Endothelial cell of umbilical vein (primary cell): ENCODE data around the gene TIPARP. TPM values are rescaled to one million over a fixed set of nuclear protein-coding genes. Genes with fewer than 3 reads are reported as not detected.

Experiments
- BruUV-seq: library from RNA; stranded (reverse); fragments of 400-500 nt; replicated peaks from 2 replicates; lab custom pipeline; 2021; lab: Mats Ljungman, UMichigan
- CTCF ChIA-PET: fragments of 300-600, 350-600 bp; sonication (Branson Sonifier 250); formaldehyde crosslinking; loops from one replicate; lab custom pipeline; 2021; ENCODE audit warnings: antibody characterized with exemption, inconsistent platforms; lab: Charles Lee
- POLR2A ChIA-PET: fragments of 300-600, 350-600 bp; sonication (Branson Sonifier 250); formaldehyde crosslinking; loops from one replicate; lab custom pipeline; 2021; ENCODE audit warnings: antibody characterized with exemption, inconsistent platforms; lab: Charles Lee
- DNase-seq: peaks from one replicate; pipeline ENCODE4 v3.0.0-alpha.2; 2011; ENCODE audit warnings: low read depth, low spot score
- FAIRE-seq: peaks from 2 replicates; lab custom pipeline; 2011; peaks lifted over from hg19 to GRCh38; lab: Jason Lieb, UNC
- H2AFZ ChIP-seq: 2 replicates; pipeline ENCODE4 v1.6.0; 2012; ENCODE audit warnings: low read depth, low read length, control low read depth, inconsistent platforms
- H3K27ac ChIP-seq: 2 replicates; pipeline ENCODE4 v1.5.1; 2011; ENCODE audit warnings: low read depth, mild to moderate bottlenecking, control low read depth, low read length, moderate library complexity; ENCODE audit not compliant: insufficient read depth
- H3K27me3 ChIP-seq, 2 experiments: 2 replicates each; pipeline versions ENCODE4 v1.6.0 to v1.6.1; 2011; ENCODE audit warnings: low read length in 2 of 2, mixed read lengths in 1 of 2; ENCODE audit not compliant: control insufficient read depth in 2 of 2, insufficient read depth in 2 of 2
- H3K36me3 ChIP-seq, 2 experiments: 2 replicates in 1 of 2; 3 replicates in 1 of 2; pipeline ENCODE4 v1.5.1; 2011; ENCODE audit warnings: low read length in 2 of 2, mild to moderate bottlenecking in 1 of 2, moderate library complexity in 1 of 2; ENCODE audit not compliant: control insufficient read depth in 2 of 2, insufficient read depth in 2 of 2; ENCODE audit errors: extremely low read depth in 1 of 2
- H3K4me1 ChIP-seq: 3 replicates; pipeline ENCODE4 v1.5.1; 2011; ENCODE audit warnings: mild to moderate bottlenecking, low read length; ENCODE audit not compliant: control insufficient read depth, insufficient read depth; ENCODE audit errors: extremely low read depth
- H3K4me2 ChIP-seq: 2 replicates; pipeline ENCODE4 v1.6.1; 2011; ENCODE audit warnings: low read length, control low read depth, mixed read lengths; ENCODE audit not compliant: insufficient read depth
- H3K4me3 ChIP-seq, 3 experiments: fragments of 200-600 bp in 1 of 3; sonication (generic), shearing (Covaris generic) in 1 of 3; replicated peaks in 1 of 3; 2 replicates each; pipeline ENCODE4 v1.5.1; 2011 to 2016; ENCODE audit warnings: control low read depth in 3 of 3, low read length in 3 of 3, mild to moderate bottlenecking in 2 of 3, inconsistent platforms in 1 of 3, low read depth in 1 of 3, moderate library complexity in 1 of 3; ENCODE audit not compliant: insufficient read depth in 1 of 3
- H3K79me2 ChIP-seq: 2 replicates; pipeline ENCODE4 v1.6.0; 2012; ENCODE audit warnings: low read length, inconsistent platforms; ENCODE audit not compliant: control insufficient read depth, insufficient read depth
- H3K9ac ChIP-seq: replicated peaks from 2 replicates; pipeline ENCODE3; 2011; ENCODE audit warnings: low read length, control low read depth; ENCODE audit not compliant: insufficient read depth; ENCODE audit errors: extremely low read depth
- H3K9me1 ChIP-seq: replicated peaks from 3 replicates; pipeline ENCODE4 v1.6.0; 2011; ENCODE audit warnings: mild to moderate bottlenecking, low read length; ENCODE audit not compliant: control insufficient read depth, insufficient read depth; ENCODE audit errors: extremely low read depth
- H3K9me3 ChIP-seq: replicated peaks from 2 replicates; pipeline ENCODE4 v1.5.1; 2012; ENCODE audit warnings: low read length, inconsistent platforms; ENCODE audit not compliant: control insufficient read depth, insufficient read depth
- H4K20me1 ChIP-seq: replicated peaks from 2 replicates; pipeline ENCODE3; 2011; ENCODE audit warnings: mild to moderate bottlenecking, low read length; ENCODE audit not compliant: control insufficient read depth, insufficient read depth; ENCODE audit errors: extremely low read depth
- CTCF ChIP-seq, 2 donors: IDR thresholded peaks; 1 replicate in 1 of 2; 2 replicates in 1 of 2; pipeline ENCODE4 v1.5.1; 2011; ENCODE audit warnings: low read length in 2 of 2, mild to moderate bottlenecking in 2 of 2, moderate library complexity in 2 of 2, control low read depth in 1 of 2, inconsistent platforms in 1 of 2, low read depth in 1 of 2; ENCODE audit not compliant: insufficient read depth in 1 of 2; ENCODE audit errors: extremely low read depth in 1 of 2
- EZH2 ChIP-seq: IDR thresholded peaks from 2 replicates; pipeline ENCODE4 v1.6.1; 2012; ENCODE audit warnings: borderline replicate concordance, low read depth, mild to moderate bottlenecking, moderate library complexity, low read length, inconsistent platforms; ENCODE audit not compliant: severe bottlenecking
- FOS ChIP-seq: IDR thresholded peaks from 2 replicates; pipeline ENCODE4 v1.6.1; 2011; ENCODE audit warnings: mild to moderate bottlenecking, low read length, moderate library complexity, borderline replicate concordance; ENCODE audit not compliant: insufficient read depth
- GATA2 ChIP-seq: IDR thresholded peaks from 2 replicates; pipeline ENCODE4 v1.7.0; 2011; ENCODE audit warnings: low read depth, mild to moderate bottlenecking, moderate library complexity, mixed read lengths, low read length; ENCODE audit not compliant: insufficient read length, insufficient read depth
- JUN ChIP-seq: IDR thresholded peaks from 2 replicates; pipeline ENCODE4 v1.6.1; 2011; ENCODE audit warnings: borderline replicate concordance, low read depth; ENCODE audit not compliant: insufficient read length, insufficient read depth
- MAX ChIP-seq: IDR thresholded peaks from 2 replicates; pipeline ENCODE4 v1.6.1; 2011; ENCODE audit not compliant: insufficient read depth, insufficient read length
- MYC ChIP-seq: IDR thresholded peaks from one replicate; pipeline ENCODE4 v1.6.1; 2011; ENCODE audit warnings: mild to moderate bottlenecking, low read depth, low read length
- POLR2A ChIP-seq: IDR thresholded peaks from 2 replicates; pipeline ENCODE4 v1.6.1; 2012; ENCODE audit warnings: low read depth, mild to moderate bottlenecking, control low read depth, low read length
- POLR2AphosphoS5 ChIP-seq: IDR thresholded peaks from 2 replicates; pipeline ENCODE4 v1.6.1; 2012; ENCODE audit warnings: low read depth, mild to moderate bottlenecking, control low read depth, low read length, moderate library complexity; ENCODE audit not compliant: insufficient read depth
- dilution Hi-C: fragments of 300-500 bp; cut with MboI; formaldehyde crosslinking; loops from one replicate; pipeline ENCODE4 v1.15.0; 2019; ENCODE audit warnings: low sequenced_read_pairs; ENCODE audit not compliant: extremely low pct_ligation_motif_present
- intact Hi-C: fragments of 100-400 bp; cut with micrococcal nuclease; formaldehyde crosslinking; loops from one replicate; pipeline ENCODE4 v1.10.0; 2022
- polyA plus RNA-seq, 4 experiments: library from polyadenylated mRNA; depleted of rRNA in 3 of 4; stranded (reverse) in 3 of 4; unstranded in 1 of 4; fragments of >200 nt; gene quantifications; 2 replicates each; pipeline versions ENCODE4 v1.2.1 to v1.2.3, GENCODE V29; 2011 to 2012; ENCODE audit warnings: missing spikeins in 1 of 4
- total RNA-seq: library from RNA; stranded (reverse); gene quantifications from 2 replicates; pipeline ENCODE4 v1.2.3, GENCODE V29; 2021

The TIPARP gene
- total and polyA plus RNA-seq, 2 donors (not counting 3 experiments of a cell fraction or from before 2014, with no cell fraction given), result 9.1 to 21.2 TPM

- Histone ChIP-seq H3K4me3 (no peak overlapping the region), H3K9me1 (no peaks in the 10 kb centered on the region), H4K20me1 (no peaks in the 10 kb centered on the region), H3K4me1 (no peaks in the 10 kb centered on the region), H3K79me2 (no peaks in the 10 kb centered on the region), H3K27me3 (no peaks in the 10 kb centered on the region), H3K9ac (no peak overlapping the region), H3K4me2 (no peak overlapping the region), H3K36me3 (no peaks in the 10 kb centered on the region), H3K9me3 (no peaks in the 10 kb centered on the region), H3K27ac (no peak overlapping the region), H2AFZ (no peak overlapping the region)
- intact Hi-C loops, result no loop called here
- TF ChIP-seq MYC (no peak), FOS (no peak), JUN (no peak), CTCF (IDR thresholded peaks at IDR 0.05; ENCODE audit: extremely low read depth in 1 of 2, insufficient read depth in 1 of 2, low read depth in 1 of 2, low read length in 2 of 2) (no peak), POLR2A (no peak), GATA2 (no peak), POLR2AphosphoS5 (no peak), MAX (no peak), EZH2 (no peak)
- no peak for FAIRE-seq
- dilution Hi-C loops, result no loop called here
- ChIA-PET CTCF (no interaction called here), POLR2A (no interaction called here)
- DNase-seq, result no peak
- BruUV-seq, result no TSS peak
These were observed 52.1 kb downstream of the TIPARP start for GRCh38 chr3:156726456-156726855.
